ENCODE data around the gene ADAMTS18. TPM values are rescaled to one million over a fixed set of nuclear protein-coding genes. Genes with fewer than 3 reads are reported as not detected.

Gene ADAMTS18
- total RNA-seq, 4 donors from 2014 or later = 0.75 TPM; not detected in 3

- no peaks in the 10 kb centered on the region for H3K27me3 ChIP-seq
- no peaks in the 10 kb centered on the region for H3K36me3 ChIP-seq
- H3K9me3 ChIP-seq = no peaks in the 10 kb centered on the region
- H3K4me3 ChIP-seq (replicated peaks in 1 of 3) = no peak overlapping the region
- intact Hi-C loops (cut with DNase I) = loop anchor here (10.0 kb wide), 1 partner anchor 149 kb away; no protein-coding TSS in a partner anchor
- peaks cover 0 to 12% of the 10 kb centered on the region in 2 donors for H3K4me1 ChIP-seq
- H3K27ac ChIP-seq = no peak overlapping the region
- 23 to 27% methylated on average over 20 of the region's 20 CpGs for WGBS, 2 donors
- DNase-seq = no peak
- TF ChIP-seq POLR2A (IDR thresholded peaks at IDR 0.05) = no peak
Observed at GRCh38 chr16:77435272-77435820, 512 bp upstream of the ADAMTS18 start.

DNA sequence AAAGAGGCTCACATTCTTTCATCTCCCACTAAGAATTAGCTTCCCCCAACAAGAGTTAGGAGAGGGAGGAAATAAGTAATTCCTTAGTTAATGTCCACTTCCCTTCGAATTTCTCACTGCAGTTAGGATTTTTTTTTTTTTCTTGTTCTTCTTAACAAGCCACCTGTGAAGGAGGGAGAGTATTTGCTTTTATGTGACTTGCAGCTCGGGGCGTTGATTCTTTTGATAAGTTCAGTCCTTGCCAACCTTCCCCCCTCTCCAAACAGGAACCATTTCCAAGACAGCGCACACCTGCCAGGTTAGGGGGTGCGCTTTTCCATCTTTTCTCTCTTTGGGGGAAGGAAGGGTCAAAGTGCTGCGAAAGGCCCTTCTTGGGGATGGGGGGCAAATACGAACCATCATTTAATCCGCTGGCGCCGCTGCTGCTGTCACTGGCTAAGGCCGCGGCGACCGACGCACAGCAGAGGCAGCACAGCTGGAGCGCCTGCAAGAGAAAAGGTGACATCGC lies 758 bp downstream of the ADAMTS18 start:
- peaks cover 0 to 12% of the 10 kb centered on the region in 2 donors for H3K4me1 ChIP-seq
- H3K4me3 ChIP-seq (replicated peaks in 1 of 3) = peak overlapping the region in 1 of 3 donors; percentile 20
- DNase-seq = no peak
- H3K9me3 ChIP-seq = no peaks in the 10 kb centered on the region
- no peaks in the 10 kb centered on the region for H3K36me3 ChIP-seq
- WGBS, 2 donors = 3 to 8% methylated on average over 16 of the region's 17 CpGs
- intact Hi-C loops (cut with DNase I) = loop anchor here (10.0 kb wide), 1 partner anchor 151 kb away; no protein-coding TSS in a partner anchor
- TF ChIP-seq, protein P1, sequence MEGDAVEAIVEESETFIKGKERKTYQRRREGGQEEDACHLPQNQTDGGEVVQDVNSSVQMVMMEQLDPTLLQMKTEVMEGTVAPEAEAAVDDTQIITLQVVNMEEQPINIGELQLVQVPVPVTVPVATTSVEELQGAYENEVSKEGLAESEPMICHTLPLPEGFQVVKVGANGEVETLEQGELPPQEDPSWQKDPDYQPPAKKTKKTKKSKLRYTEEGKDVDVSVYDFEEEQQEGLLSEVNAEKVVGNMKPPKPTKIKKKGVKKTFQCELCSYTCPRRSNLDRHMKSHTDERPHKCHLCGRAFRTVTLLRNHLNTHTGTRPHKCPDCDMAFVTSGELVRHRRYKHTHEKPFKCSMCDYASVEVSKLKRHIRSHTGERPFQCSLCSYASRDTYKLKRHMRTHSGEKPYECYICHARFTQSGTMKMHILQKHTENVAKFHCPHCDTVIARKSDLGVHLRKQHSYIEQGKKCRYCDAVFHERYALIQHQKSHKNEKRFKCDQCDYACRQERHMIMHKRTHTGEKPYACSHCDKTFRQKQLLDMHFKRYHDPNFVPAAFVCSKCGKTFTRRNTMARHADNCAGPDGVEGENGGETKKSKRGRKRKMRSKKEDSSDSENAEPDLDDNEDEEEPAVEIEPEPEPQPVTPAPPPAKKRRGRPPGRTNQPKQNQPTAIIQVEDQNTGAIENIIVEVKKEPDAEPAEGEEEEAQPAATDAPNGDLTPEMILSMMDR (IDR thresholded peaks at IDR 0.05) = no peak
- TF ChIP-seq POLR2A (IDR thresholded peaks at IDR 0.05) = no peak
- no peak overlapping the region for H3K27ac ChIP-seq
- no peaks in the 10 kb centered on the region for H3K27me3 ChIP-seq

- DNase-seq = no peak
- Histone ChIP-seq H3K36me3 (no peaks in the 10 kb centered on the region), H3K4me1 (peaks cover 0 to 12% of the 10 kb centered on the region in 2 donors), H3K9me3 (no peaks in the 10 kb centered on the region), H3K27ac (no peak overlapping the region), H3K27me3 (no peaks in the 10 kb centered on the region), H3K4me3 (replicated peaks in 1 of 3) (no peak overlapping the region)
- TF ChIP-seq, protein P1 (IDR thresholded peaks at IDR 0.05) = no peak
- no peak for TF ChIP-seq POLR2A (IDR thresholded peaks at IDR 0.05)
- intact Hi-C loops (cut with DNase I) = loop anchor here (10.0 kb wide), 1 partner anchor 152 kb away; no protein-coding TSS in a partner anchor
- 66 to 77% methylated on average over 6 of the region's 6 CpGs for WGBS, 2 donors
Observed at GRCh38 chr16:77433146-77433545, 1.7 kb downstream of the ADAMTS18 start.

GRCh38 chr16:77432264-77432663 lies 2.6 kb downstream of the ADAMTS18 start:
- peaks cover 0 to 12% of the 10 kb centered on the region in 2 donors for H3K4me1 ChIP-seq
- no peak for DNase-seq
- no peaks in the 10 kb centered on the region for H3K27me3 ChIP-seq
- H3K9me3 ChIP-seq = no peaks in the 10 kb centered on the region
- TF ChIP-seq POLR2A (IDR thresholded peaks at IDR 0.05) = no peak
- TF ChIP-seq, protein P1 (IDR thresholded peaks at IDR 0.05) = no peak
- H3K27ac ChIP-seq = no peak overlapping the region
- no peak overlapping the region for H3K4me3 ChIP-seq (replicated peaks in 1 of 3)
- no peaks in the 10 kb centered on the region for H3K36me3 ChIP-seq
- intact Hi-C loops (cut with DNase I) = loop anchor here (10.0 kb wide), 1 partner anchor 153 kb away; no protein-coding TSS in a partner anchor

DNA sequence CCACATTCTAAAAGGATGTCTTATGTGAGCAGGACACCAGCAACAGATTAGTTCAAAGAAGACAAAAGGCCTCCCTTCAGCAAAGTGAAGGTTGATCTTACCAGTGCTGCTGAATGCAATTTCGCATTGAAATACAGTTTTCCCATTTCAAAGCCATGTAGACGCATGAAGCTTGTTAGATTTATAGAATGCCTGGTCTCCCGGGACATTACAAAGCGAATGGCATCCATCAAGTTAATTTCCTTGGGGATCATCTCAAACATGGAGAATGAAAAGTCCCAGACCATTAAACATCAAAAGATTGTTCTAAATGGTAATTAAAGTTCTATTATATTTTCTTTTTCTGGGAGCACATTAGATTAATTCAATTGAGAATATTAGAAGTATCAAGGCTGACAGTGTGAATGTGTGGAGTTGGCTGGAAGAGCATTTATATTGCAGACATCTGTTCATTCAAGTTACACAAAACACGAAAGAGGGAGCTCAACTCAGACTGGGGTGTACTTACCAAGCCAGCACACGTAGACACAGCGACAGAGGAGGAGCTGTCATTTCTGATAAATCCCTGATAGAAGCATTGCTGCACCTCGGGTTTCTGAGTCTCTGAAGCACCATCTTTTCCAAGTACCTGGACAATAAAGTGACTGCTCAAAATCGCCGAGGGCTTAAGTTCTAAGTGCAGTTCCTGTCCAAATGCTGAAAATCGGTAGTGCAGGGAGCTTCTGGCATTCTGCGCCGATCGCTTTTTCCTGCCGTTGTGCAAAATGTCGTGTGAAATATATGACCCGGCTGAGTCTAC lies 3.8 kb downstream of the ADAMTS18 start:
- Histone ChIP-seq H3K27ac (no peak overlapping the region), H3K36me3 (no peaks in the 10 kb centered on the region), H3K27me3 (no peaks in the 10 kb centered on the region), H3K4me3 (replicated peaks in 1 of 3) (no peak overlapping the region), H3K4me1 (peaks cover 0 to 12% of the 10 kb centered on the region in 2 donors), H3K9me3 (no peaks in the 10 kb centered on the region)
- no peak for DNase-seq
- TF ChIP-seq POLR2A (IDR thresholded peaks at IDR 0.05) = no peak
- TF ChIP-seq, protein P1 (IDR thresholded peaks at IDR 0.05) = no peak
- intact Hi-C loops (cut with DNase I) = loop anchor here (10.0 kb wide), 1 partner anchor 154 kb away; no protein-coding TSS in a partner anchor
- 74% methylated on average over 17 of the region's 17 CpGs for WGBS, 2 donors
